Peyer's patch (tissue), 4 donors: Measurements from ENCODE around the gene SEMA5A.

Source experiments
- POLR2A ChIP-seq, 2 donors: fragments of 450-650 bp; IDR thresholded peaks; one replicate each; pipeline ENCODE4 v1.5.1; 2017; ENCODE audit warnings: antibody characterized with exemption in 2 of 2, mild to moderate bottlenecking in 2 of 2, moderate library complexity in 2 of 2
- TF ChIP-seq, protein P1 (sequence below), 6 experiments: fragments of 450-650 bp in 4 of 6; fragments of 200-600 bp in 2 of 6; sonication (generic) in 1 of 6; IDR thresholded peaks; one replicate each; pipeline ENCODE4 v1.5.1; 2017 to 2019; ENCODE audit warnings: antibody characterized with exemption in 6 of 6, mild to moderate bottlenecking in 3 of 6, moderate library complexity in 1 of 6

DNA sequence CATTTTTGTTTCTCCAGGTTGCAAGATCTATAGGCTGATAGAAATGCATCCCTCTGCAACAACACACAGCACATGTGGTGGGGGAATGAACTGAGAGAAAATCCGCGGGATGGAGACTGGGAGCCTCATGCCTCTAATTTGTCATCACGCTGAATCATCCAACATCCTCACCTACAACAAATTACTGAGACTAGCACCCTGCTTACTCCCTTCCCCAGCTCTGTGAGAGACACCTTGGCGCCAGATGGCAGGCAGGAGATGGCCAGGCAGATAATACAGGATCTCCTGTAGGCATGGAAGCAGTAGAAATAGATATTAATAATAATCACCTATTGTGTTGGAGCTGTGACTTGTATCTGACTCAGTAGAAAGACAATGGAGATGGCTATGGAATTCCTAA is 276.9 kb downstream of the SEMA5A start:
- TF ChIP-seq, protein P1, sequence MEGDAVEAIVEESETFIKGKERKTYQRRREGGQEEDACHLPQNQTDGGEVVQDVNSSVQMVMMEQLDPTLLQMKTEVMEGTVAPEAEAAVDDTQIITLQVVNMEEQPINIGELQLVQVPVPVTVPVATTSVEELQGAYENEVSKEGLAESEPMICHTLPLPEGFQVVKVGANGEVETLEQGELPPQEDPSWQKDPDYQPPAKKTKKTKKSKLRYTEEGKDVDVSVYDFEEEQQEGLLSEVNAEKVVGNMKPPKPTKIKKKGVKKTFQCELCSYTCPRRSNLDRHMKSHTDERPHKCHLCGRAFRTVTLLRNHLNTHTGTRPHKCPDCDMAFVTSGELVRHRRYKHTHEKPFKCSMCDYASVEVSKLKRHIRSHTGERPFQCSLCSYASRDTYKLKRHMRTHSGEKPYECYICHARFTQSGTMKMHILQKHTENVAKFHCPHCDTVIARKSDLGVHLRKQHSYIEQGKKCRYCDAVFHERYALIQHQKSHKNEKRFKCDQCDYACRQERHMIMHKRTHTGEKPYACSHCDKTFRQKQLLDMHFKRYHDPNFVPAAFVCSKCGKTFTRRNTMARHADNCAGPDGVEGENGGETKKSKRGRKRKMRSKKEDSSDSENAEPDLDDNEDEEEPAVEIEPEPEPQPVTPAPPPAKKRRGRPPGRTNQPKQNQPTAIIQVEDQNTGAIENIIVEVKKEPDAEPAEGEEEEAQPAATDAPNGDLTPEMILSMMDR (IDR thresholded peaks at IDR 0.05): no peak
- no peak for TF ChIP-seq POLR2A (IDR thresholded peaks at IDR 0.05)
